H9 (cell line): Measurements from ENCODE around the gene ORAI1. TPM values are rescaled to one million over a fixed set of nuclear protein-coding genes. Genes with fewer than 3 reads are reported as not detected.

Experiments used
- DNase-seq: peaks from one replicate; pipeline ENCODE4 v3.0.0-alpha.2; 2017
- H2AFZ ChIP-seq: one replicate; pipeline ENCODE4 v1.6.1; 2013; ENCODE audit warnings: mild to moderate bottlenecking, low read length, control low read depth, moderate library complexity
- H2AK5ac ChIP-seq: 2 replicates; pipeline ENCODE4 v1.6.1; 2013; ENCODE audit warnings: low read length, control low read depth, mixed read lengths; ENCODE audit not compliant: insufficient read length
- H2BK120ac ChIP-seq: one replicate; pipeline ENCODE4 v1.6.1; 2013; ENCODE audit warnings: low read depth, mild to moderate bottlenecking, low read length, control low read depth, inconsistent platforms; ENCODE audit not compliant: poor library complexity, severe bottlenecking
- H2BK12ac ChIP-seq: 2 replicates; pipeline ENCODE4 v1.6.1; 2013; ENCODE audit warnings: low read length, control low read depth, mixed read lengths, low read depth; ENCODE audit not compliant: insufficient read length
- H2BK15ac ChIP-seq: 2 replicates; pipeline ENCODE4 v1.6.1; 2013; ENCODE audit warnings: low read depth, low read length, control low read depth
- H2BK20ac ChIP-seq: one replicate; pipeline ENCODE4 v1.6.1; 2013; ENCODE audit warnings: low read depth, mild to moderate bottlenecking, low read length, control low read depth, inconsistent platforms; ENCODE audit not compliant: poor library complexity, severe bottlenecking
- H2BK5ac ChIP-seq: 2 replicates; pipeline ENCODE4 v1.6.1; 2013; ENCODE audit warnings: low read length, control low read depth, mixed read lengths; ENCODE audit not compliant: insufficient read length
- H3K14ac ChIP-seq: 2 replicates; pipeline ENCODE4 v1.6.1; 2013; ENCODE audit warnings: low read length, control low read depth; ENCODE audit not compliant: insufficient read depth
- H3K18ac ChIP-seq: 2 replicates; pipeline ENCODE4 v1.6.1; 2013; ENCODE audit warnings: low read depth, mild to moderate bottlenecking, mixed read lengths, low read length, control low read depth; ENCODE audit not compliant: insufficient read length
- H3K23ac ChIP-seq: 2 replicates; pipeline ENCODE4 v1.6.1; 2013; ENCODE audit warnings: low read length, control low read depth, mixed read lengths, low read depth; ENCODE audit not compliant: insufficient read length
- H3K23me2 ChIP-seq: 2 replicates; pipeline ENCODE4 v1.6.1; 2013; ENCODE audit warnings: low read depth, mild to moderate bottlenecking, mixed read lengths, low read length, control low read depth; ENCODE audit not compliant: insufficient read length, poor library complexity, severe bottlenecking
- H3K27ac ChIP-seq: 2 replicates; pipeline ENCODE4 v1.5.1; 2013; ENCODE audit warnings: low read length, control low read depth, mixed read lengths, low read depth; ENCODE audit not compliant: insufficient read length
- H3K27me3 ChIP-seq: 2 replicates; pipeline ENCODE4 v1.6.1; 2013; ENCODE audit warnings: low read length, control low read depth, inconsistent platforms; ENCODE audit not compliant: insufficient read depth
- H3K4ac ChIP-seq: 2 replicates; pipeline ENCODE4 v1.6.1; 2013; ENCODE audit warnings: low read depth, mild to moderate bottlenecking, control low read depth, inconsistent platforms, low read length, moderate library complexity
- H3K4me1 ChIP-seq: 2 replicates; pipeline ENCODE4 v1.6.1; 2013; ENCODE audit warnings: low read length, control low read depth, inconsistent platforms; ENCODE audit not compliant: insufficient read depth
- H3K4me2 ChIP-seq: 2 replicates; pipeline ENCODE4 v1.6.1; 2013; ENCODE audit warnings: low read length, control low read depth, mixed read lengths; ENCODE audit not compliant: insufficient read length, insufficient read depth
- H3K56ac ChIP-seq: 2 replicates; pipeline ENCODE4 v1.6.1; 2013; ENCODE audit warnings: low read depth, mild to moderate bottlenecking, mixed read lengths, low read length, control low read depth; ENCODE audit not compliant: insufficient read length
- H3K79me1 ChIP-seq: 2 replicates; pipeline ENCODE4 v1.6.1; 2013; ENCODE audit warnings: low read depth, mild to moderate bottlenecking, moderate library complexity, low read length, control low read depth, inconsistent platforms; ENCODE audit not compliant: insufficient read depth, poor library complexity, severe bottlenecking
- H3K79me2 ChIP-seq: 2 replicates; pipeline ENCODE4 v1.6.1; 2013; ENCODE audit warnings: low read length, control low read depth, inconsistent platforms; ENCODE audit not compliant: insufficient read depth
- H3K9ac ChIP-seq: 2 replicates; pipeline ENCODE4 v1.6.1; 2013; ENCODE audit warnings: low read length, control low read depth, mixed read lengths; ENCODE audit not compliant: insufficient read length; ENCODE audit errors: extremely low read depth
- H3K9me3 ChIP-seq: one replicate; pipeline ENCODE4 v1.6.1; 2013; ENCODE audit warnings: low read depth, low read length, inconsistent platforms; ENCODE audit not compliant: control insufficient read depth
- H3T11ph ChIP-seq: one replicate; pipeline ENCODE4 v1.6.1; 2013; ENCODE audit warnings: mild to moderate bottlenecking, low read length, control low read depth, inconsistent platforms
- H4K20me1 ChIP-seq: one replicate; pipeline ENCODE4 v1.6.1; 2013; ENCODE audit not compliant: control insufficient read depth, insufficient read length, insufficient read depth
- H4K5ac ChIP-seq: 2 replicates; pipeline ENCODE4 v1.6.1; 2013; ENCODE audit warnings: low read depth, mild to moderate bottlenecking, mixed read lengths, low read length, control low read depth; ENCODE audit not compliant: insufficient read length
- H4K8ac ChIP-seq: replicated peaks from 2 replicates; pipeline ENCODE4 v1.6.1; 2013; ENCODE audit warnings: low read length, control low read depth, mixed read lengths, low read depth; ENCODE audit not compliant: insufficient read length
- H4K91ac ChIP-seq: 2 replicates; pipeline ENCODE4 v1.6.1; 2013; ENCODE audit warnings: low read depth, mild to moderate bottlenecking, moderate library complexity, mixed read lengths, low read length, control low read depth; ENCODE audit not compliant: insufficient read length
- H3K27ac Mint-ChIP-seq, 3 experiments: 2 replicates in 2 of 3; 3 replicates in 1 of 3; pipeline ENCODE4 v1.8.0; 2020 to 2021; ENCODE audit warnings: mixed read lengths in 3 of 3, mild to moderate bottlenecking in 1 of 3, moderate library complexity in 1 of 3
- H3K27me3 Mint-ChIP-seq: 2 replicates; pipeline ENCODE4 v1.8.0; 2021; ENCODE audit warnings: low read depth, mild to moderate bottlenecking, moderate library complexity, mixed read lengths
- H3K36me3 Mint-ChIP-seq, 3 experiments: 2 replicates in 2 of 3; 3 replicates in 1 of 3; pipeline ENCODE4 v1.8.0; 2020 to 2021; ENCODE audit warnings: low read depth in 3 of 3, mixed read lengths in 3 of 3; ENCODE audit not compliant: insufficient read depth in 1 of 3
- H3K4me1 Mint-ChIP-seq, 2 experiments: 2 replicates each; pipeline ENCODE4 v1.8.0; 2020; ENCODE audit warnings: mixed read lengths in 2 of 2
- H3K4me3 Mint-ChIP-seq, 2 experiments: 2 replicates in 1 of 2; 3 replicates in 1 of 2; pipeline ENCODE4 v1.8.0; 2020 to 2021; ENCODE audit warnings: mild to moderate bottlenecking in 2 of 2, mixed read lengths in 2 of 2, moderate library complexity in 1 of 2
- H3K9me3 Mint-ChIP-seq, 2 experiments: 2 replicates in 1 of 2; 3 replicates in 1 of 2; pipeline ENCODE4 v1.8.0; 2020; ENCODE audit warnings: mild to moderate bottlenecking in 2 of 2, mixed read lengths in 2 of 2, moderate library complexity in 1 of 2
- WGBS: extraction: QIAGEN DNeasy Blood & Tissue Kit; methylation state at CpG from one replicate; pipeline ENCODE4 v1.1.7; 2013; ENCODE audit warnings: missing lambda C conversion rate, low lambda C conversion rate, mixed read lengths; ENCODE audit not compliant: insufficient read length; ENCODE audit errors: extremely low coverage; 5-methylcytosine and 5-hydroxymethylcytosine counted together
- total RNA-seq: library from RNA; stranded (reverse); gene quantifications from 2 replicates; pipeline ENCODE4 v1.2.1, GENCODE V29; 2021
- TF ChIP-seq, protein P1 (sequence below): fragments of 200-600 bp; sonication (generic); conservative IDR thresholded peaks from 3 replicates; pipeline ENCODE4 v1.8.0; 2021; ENCODE audit warnings: antibody characterized with exemption, mild to moderate bottlenecking

The ORAI1 gene
- total RNA-seq, 1 experiment from 2014 or later = 24.7 TPM

DNA sequence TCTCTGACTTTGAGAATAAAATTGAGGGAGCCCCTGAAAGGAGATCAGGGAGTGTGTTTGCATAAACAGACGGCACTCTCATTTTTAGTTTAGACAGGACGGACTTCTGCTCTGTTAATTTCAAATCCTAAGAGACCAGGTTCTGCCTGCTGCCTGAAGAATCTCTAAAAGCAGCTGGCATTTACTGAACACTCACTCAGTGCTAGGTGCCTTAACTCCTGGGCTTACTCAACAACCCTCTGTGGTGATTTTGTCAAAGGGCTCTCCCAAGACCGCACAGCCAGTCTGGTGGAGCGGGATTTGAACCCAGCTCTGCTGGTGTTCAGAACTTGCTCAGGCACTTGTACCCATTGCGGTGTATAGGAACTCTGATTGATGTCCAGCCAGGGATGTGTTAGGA is 2.2 kb downstream of the ORAI1 start:
- no peak overlapping the region for H3K18ac ChIP-seq
- peaks cover 16% of the 10 kb centered on the region; the same call in 1 of the 2 replicates for H3K4me1 ChIP-seq
- no peak overlapping the region for H3K56ac ChIP-seq
- peaks cover 8% of the 10 kb centered on the region for H3K79me1 ChIP-seq
- H2BK12ac ChIP-seq = no peak overlapping the region
- no peak overlapping the region for H2BK20ac ChIP-seq
- no peak overlapping the region for H4K8ac ChIP-seq
- WGBS = no CpG with 5 or more reads among the region's 5 CpGs
- H3K9ac ChIP-seq = no peak overlapping the region
- H3K27ac ChIP-seq = no peak overlapping the region
- Mint-ChIP-seq H3K9me3 (no peaks in the 10 kb centered on the region), H3K27ac (0 out of 7 replicates have a peak overlapping the region, but pooled peaks of 1 of the 3 experiments have one; percentile 12), H3K4me3 (peak overlapping the region; percentile 83 to 91), H3K36me3 (peaks cover 6 to 16% (median 10%) of the 10 kb centered on the region in 3 experiments), H3K27me3 (no peaks in the 10 kb centered on the region), H3K4me1 (peaks cover 48 to 66% of the 10 kb centered on the region in 2 experiments)
- H3T11ph ChIP-seq = no peak overlapping the region
- H3K4me2 ChIP-seq = peak overlapping the region; percentile 42
- no peaks in the 10 kb centered on the region for H3K9me3 ChIP-seq
- no peak overlapping the region for H3K14ac ChIP-seq
- H3K23me2 ChIP-seq = peaks cover 19% of the 10 kb centered on the region
- H2BK15ac ChIP-seq = no peak overlapping the region
- H3K27me3 ChIP-seq = no peaks in the 10 kb centered on the region
- H4K20me1 ChIP-seq = no peaks in the 10 kb centered on the region
- no peak overlapping the region for H2AFZ ChIP-seq
- H3K4ac ChIP-seq = no peak overlapping the region
- H4K91ac ChIP-seq = no peak overlapping the region
- H2AK5ac ChIP-seq = no peak overlapping the region
- H4K5ac ChIP-seq = no peak overlapping the region
- H2BK120ac ChIP-seq = no peak overlapping the region
- DNase-seq = no peak
- no peak overlapping the region for H3K23ac ChIP-seq
- TF ChIP-seq, protein P1, sequence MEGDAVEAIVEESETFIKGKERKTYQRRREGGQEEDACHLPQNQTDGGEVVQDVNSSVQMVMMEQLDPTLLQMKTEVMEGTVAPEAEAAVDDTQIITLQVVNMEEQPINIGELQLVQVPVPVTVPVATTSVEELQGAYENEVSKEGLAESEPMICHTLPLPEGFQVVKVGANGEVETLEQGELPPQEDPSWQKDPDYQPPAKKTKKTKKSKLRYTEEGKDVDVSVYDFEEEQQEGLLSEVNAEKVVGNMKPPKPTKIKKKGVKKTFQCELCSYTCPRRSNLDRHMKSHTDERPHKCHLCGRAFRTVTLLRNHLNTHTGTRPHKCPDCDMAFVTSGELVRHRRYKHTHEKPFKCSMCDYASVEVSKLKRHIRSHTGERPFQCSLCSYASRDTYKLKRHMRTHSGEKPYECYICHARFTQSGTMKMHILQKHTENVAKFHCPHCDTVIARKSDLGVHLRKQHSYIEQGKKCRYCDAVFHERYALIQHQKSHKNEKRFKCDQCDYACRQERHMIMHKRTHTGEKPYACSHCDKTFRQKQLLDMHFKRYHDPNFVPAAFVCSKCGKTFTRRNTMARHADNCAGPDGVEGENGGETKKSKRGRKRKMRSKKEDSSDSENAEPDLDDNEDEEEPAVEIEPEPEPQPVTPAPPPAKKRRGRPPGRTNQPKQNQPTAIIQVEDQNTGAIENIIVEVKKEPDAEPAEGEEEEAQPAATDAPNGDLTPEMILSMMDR = no peak
- H3K79me2 ChIP-seq = peaks cover 27% of the 10 kb centered on the region; the same call in 1 of the 2 replicates
- H2BK5ac ChIP-seq = no peak overlapping the region
